Astrocyte of the cerebellum (primary cell): ENCODE results near the gene PFKP.

ENCODE experiments used
- DNase-seq: peaks from one replicate; pipeline ENCODE4 v3.0.0-alpha.2; 2011; ENCODE audit warnings: low read depth
- H3K4me3 ChIP-seq: 2 replicates; pipeline ENCODE4 v1.5.1; 2011; ENCODE audit warnings: mild to moderate bottlenecking, low read depth, low read length, moderate library complexity
- CTCF ChIP-seq: IDR thresholded peaks from 2 replicates; pipeline ENCODE4 v1.5.1; 2012; ENCODE audit warnings: low read length, low read depth, moderate library complexity, mild to moderate bottlenecking; ENCODE audit errors: missing control alignments
- in situ Hi-C: cut with HindIII; loops from 2 replicates; pipeline ENCODE4 v1.10.0; 2017; ENCODE audit warnings: low sequenced_read_pairs

Gene PFKP

GRCh38 chr10:3095373-3096139, 28.2 kb downstream of the PFKP start:
- no peak overlapping the region for H3K4me3 ChIP-seq
- in situ Hi-C loops, result no loop called here
- DNase-seq, result peak; percentile 96
- TF ChIP-seq CTCF, result no peak

- no peak for DNase-seq
- in situ Hi-C loops, result no loop called here
- TF ChIP-seq CTCF, result no peak
- no peak overlapping the region for H3K4me3 ChIP-seq
Observed at GRCh38 chr10:3096149-3096548, 28.8 kb downstream of the PFKP start.

- DNase-seq, result no peak
- no peak for TF ChIP-seq CTCF
- in situ Hi-C loops, result no loop called here
- H3K4me3 ChIP-seq, result no peak overlapping the region
Observed at GRCh38 chr10:3097160-3097559, 29.8 kb downstream of the PFKP start.

GRCh38 chr10:3098689-3099088, 31.3 kb downstream of the PFKP start:
- DNase-seq, result no peak
- in situ Hi-C loops, result no loop called here
- no peak for TF ChIP-seq CTCF
- no peak overlapping the region for H3K4me3 ChIP-seq

- in situ Hi-C loops, result no loop called here
- no peak overlapping the region for H3K4me3 ChIP-seq
- no peak for TF ChIP-seq CTCF
- peak; percentile 45 for DNase-seq
Observed at GRCh38 chr10:3099291-3100092, 32.1 kb downstream of the PFKP start.

- in situ Hi-C loops, result no loop called here
- H3K4me3 ChIP-seq, result no peak overlapping the region
- DNase-seq, result no peak
- TF ChIP-seq CTCF, result no peak
Observed at GRCh38 chr10:3100093-3100792, 32.9 kb downstream of the PFKP start.
